Kidney (tissue), 14 donors: ENCODE measurements around the gene MVB12A. TPM values are rescaled to one million over a fixed set of nuclear protein-coding genes. Genes with fewer than 3 reads are reported as not detected.

Source experiments
- DNase-seq, 5 donors: peaks; one replicate each; pipeline ENCODE4 v3.0.0-alpha.2; 2013 to 2020
- FAIRE-seq: peaks from 2 replicates; lab custom pipeline; 2012; peaks lifted over from hg19 to GRCh38; lab: Jason Lieb, UNC
- H3K27ac ChIP-seq, 2 donors: one replicate each; pipeline ENCODE4 v1.7.0; 2013; ENCODE audit warnings: low read depth in 2 of 2, low read length in 2 of 2, inconsistent platforms in 1 of 2
- H3K27me3 ChIP-seq: one replicate; pipeline ENCODE4 v1.7.1; 2013; ENCODE audit warnings: low read length, inconsistent platforms; ENCODE audit not compliant: control insufficient read depth, insufficient read depth
- H3K36me3 ChIP-seq, 3 donors: one replicate each; pipeline versions ENCODE4 v1.7.0 to v1.7.1; 2013; ENCODE audit warnings: low read length in 3 of 3, control low read depth in 1 of 3, inconsistent platforms in 1 of 3; ENCODE audit not compliant: insufficient read depth in 3 of 3, control insufficient read depth in 2 of 3
- H3K4me1 ChIP-seq, 3 donors: one replicate each; pipeline versions ENCODE4 v1.7.0 to v1.7.1; 2013; ENCODE audit warnings: low read length in 3 of 3, inconsistent platforms in 1 of 3, low read depth in 1 of 3; ENCODE audit not compliant: control insufficient read depth in 2 of 3, insufficient read depth in 2 of 3
- H3K4me3 ChIP-seq, 3 donors: one replicate each; pipeline versions ENCODE4 v1.7.0 to v1.8.1; 2013; ENCODE audit warnings: low read length in 3 of 3, control low read depth in 1 of 3, inconsistent platforms in 1 of 3
- H3K9ac ChIP-seq, 3 donors: one replicate each; pipeline versions ENCODE4 v1.7.0 to v1.7.1; 2013; ENCODE audit warnings: low read length in 3 of 3, control low read depth in 1 of 3, inconsistent platforms in 1 of 3
- H3K9me3 ChIP-seq, 3 donors: one replicate each; pipeline versions ENCODE4 v1.7.0 to v1.7.1; 2013; ENCODE audit warnings: low read length in 3 of 3, control low read depth in 1 of 3, inconsistent platforms in 1 of 3; ENCODE audit not compliant: control insufficient read depth in 2 of 3, insufficient read depth in 1 of 3
- intact Hi-C: fragments of 100-400 bp; cut with DNase I; formaldehyde crosslinking; loops from one replicate; pipeline ENCODE4 v1.11.1; 2022
- polyA plus RNA-seq: library from polyadenylated mRNA; stranded (reverse); fragments of 350-450 nt; fragmentation: Illumina TruSeq; extraction: RNeasy Lipid Tissue Mini Kit (QIAGEN cat#74804); gene quantifications from one replicate; pipeline ENCODE4 v1.2.3, GENCODE V29; 2014; ENCODE audit warnings: low read depth, low replicate concordance; ENCODE audit not compliant: insufficient read depth
- total RNA-seq: library from RNA; stranded (reverse); fragmentation: NEBNext Ultra II Directional; extraction: Animal tissue kit (Norgen Biotek cat#: 25700); gene quantifications from one replicate; pipeline ENCODE4 v1.2.1, GENCODE V29; 2021
- TF ChIP-seq, protein P1 (sequence below): IDR thresholded peaks from 3 replicates; pipeline ENCODE4 v1.5.1; 2012; ENCODE audit warnings: mild to moderate bottlenecking, moderate library complexity, borderline replicate concordance; ENCODE audit not compliant: insufficient read depth; ENCODE audit errors: extremely low read depth
- donor health status: control.
- donor health status: control.
- donor health status: control.
- donor health status: control.
- donor health status: control.
- donor health status: DM: yes; HTN: yes; CAD: no.
- donor health status: Normal renal cell carcinoma (clear cell type).

Gene MVB12A
- total and polyA plus RNA-seq, 2 donors from 2014 or later, result 57.6 to 88.3 TPM

DNA sequence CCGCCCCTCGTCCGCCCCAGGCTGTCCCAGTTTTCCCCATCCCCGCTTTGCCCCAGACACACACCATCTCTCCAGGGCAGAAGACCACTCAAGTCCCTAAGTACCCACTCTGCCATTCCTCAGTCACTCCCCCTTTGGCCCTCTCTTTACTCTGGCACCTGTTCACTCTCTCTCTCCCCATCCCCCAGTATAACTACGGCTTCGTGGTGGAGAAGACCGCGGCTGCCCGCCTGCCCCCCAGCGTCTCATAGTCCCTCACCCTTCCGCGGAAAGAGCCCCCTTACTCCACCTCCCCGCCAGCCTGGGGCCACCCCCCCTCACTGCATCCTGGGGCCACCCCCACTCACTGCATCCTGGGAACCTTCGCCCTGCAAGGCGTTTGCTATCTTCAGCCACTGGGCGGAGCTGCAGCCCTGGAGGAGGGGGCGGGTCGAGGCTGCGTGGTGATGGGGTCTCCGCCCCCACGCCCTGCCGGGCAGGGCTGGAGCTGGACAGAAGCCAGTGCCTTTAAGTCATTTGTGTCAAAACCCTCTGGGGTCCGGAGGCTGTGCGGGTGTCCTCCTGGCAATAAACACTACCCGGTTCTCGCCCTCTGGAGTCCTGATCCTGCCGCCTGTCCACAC, 5.0 kb downstream of the MVB12A start:
- intact Hi-C loops, result no loop called here
- H3K36me3 ChIP-seq, result no peaks in the 10 kb centered on the region
- no peak overlapping the region for H3K4me3 ChIP-seq
- H3K27me3 ChIP-seq, result no peaks in the 10 kb centered on the region
- FAIRE-seq, result no peak
- TF ChIP-seq, protein P1, sequence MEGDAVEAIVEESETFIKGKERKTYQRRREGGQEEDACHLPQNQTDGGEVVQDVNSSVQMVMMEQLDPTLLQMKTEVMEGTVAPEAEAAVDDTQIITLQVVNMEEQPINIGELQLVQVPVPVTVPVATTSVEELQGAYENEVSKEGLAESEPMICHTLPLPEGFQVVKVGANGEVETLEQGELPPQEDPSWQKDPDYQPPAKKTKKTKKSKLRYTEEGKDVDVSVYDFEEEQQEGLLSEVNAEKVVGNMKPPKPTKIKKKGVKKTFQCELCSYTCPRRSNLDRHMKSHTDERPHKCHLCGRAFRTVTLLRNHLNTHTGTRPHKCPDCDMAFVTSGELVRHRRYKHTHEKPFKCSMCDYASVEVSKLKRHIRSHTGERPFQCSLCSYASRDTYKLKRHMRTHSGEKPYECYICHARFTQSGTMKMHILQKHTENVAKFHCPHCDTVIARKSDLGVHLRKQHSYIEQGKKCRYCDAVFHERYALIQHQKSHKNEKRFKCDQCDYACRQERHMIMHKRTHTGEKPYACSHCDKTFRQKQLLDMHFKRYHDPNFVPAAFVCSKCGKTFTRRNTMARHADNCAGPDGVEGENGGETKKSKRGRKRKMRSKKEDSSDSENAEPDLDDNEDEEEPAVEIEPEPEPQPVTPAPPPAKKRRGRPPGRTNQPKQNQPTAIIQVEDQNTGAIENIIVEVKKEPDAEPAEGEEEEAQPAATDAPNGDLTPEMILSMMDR, result peak; percentile 22
- H3K9me3 ChIP-seq, result no peaks in the 10 kb centered on the region
- no peak overlapping the region for H3K9ac ChIP-seq
- no peak overlapping the region for H3K27ac ChIP-seq
- peaks cover 0 to 3% (median 0%) of the 10 kb centered on the region in 3 donors for H3K4me1 ChIP-seq
- peak in 4 of 5 donors; percentile 84 to 92 (median 88) for DNase-seq

DNA sequence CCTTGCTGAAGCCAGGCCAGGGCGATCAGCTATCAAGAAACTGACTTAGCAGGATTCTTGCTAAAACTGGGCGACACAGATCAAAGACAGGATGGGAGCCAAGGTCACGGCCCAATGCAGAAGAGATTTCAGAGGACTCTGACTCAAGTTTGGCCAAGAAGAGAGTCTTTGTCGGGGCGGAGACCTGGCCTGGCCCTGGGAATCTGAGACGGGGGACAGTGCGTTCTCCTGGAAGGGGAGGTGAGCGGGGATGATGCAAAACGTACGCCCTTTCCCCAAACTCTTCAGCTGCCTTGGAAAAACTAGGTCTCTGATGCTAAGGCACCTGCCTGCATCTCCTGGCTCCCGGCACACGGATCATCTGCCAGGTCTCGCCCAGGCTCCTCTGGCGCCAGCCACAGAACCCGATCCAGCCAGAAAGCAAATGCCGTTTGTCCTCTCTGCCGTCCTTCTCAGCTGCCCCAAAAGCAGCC, 9.8 kb downstream of the MVB12A start:
- no peak overlapping the region for H3K27ac ChIP-seq
- peak in 3 of 5 donors; percentile 41 to 60 (median 53) for DNase-seq
- TF ChIP-seq, protein P1, result no peak
- H3K9ac ChIP-seq, result no peak overlapping the region
- H3K36me3 ChIP-seq, result no peaks in the 10 kb centered on the region
- no peak for FAIRE-seq
- H3K9me3 ChIP-seq, result no peaks in the 10 kb centered on the region
- intact Hi-C loops, result no loop called here
- H3K27me3 ChIP-seq, result no peaks in the 10 kb centered on the region
- H3K4me1 ChIP-seq, result no peaks in the 10 kb centered on the region
- H3K4me3 ChIP-seq, result no peak overlapping the region

DNA sequence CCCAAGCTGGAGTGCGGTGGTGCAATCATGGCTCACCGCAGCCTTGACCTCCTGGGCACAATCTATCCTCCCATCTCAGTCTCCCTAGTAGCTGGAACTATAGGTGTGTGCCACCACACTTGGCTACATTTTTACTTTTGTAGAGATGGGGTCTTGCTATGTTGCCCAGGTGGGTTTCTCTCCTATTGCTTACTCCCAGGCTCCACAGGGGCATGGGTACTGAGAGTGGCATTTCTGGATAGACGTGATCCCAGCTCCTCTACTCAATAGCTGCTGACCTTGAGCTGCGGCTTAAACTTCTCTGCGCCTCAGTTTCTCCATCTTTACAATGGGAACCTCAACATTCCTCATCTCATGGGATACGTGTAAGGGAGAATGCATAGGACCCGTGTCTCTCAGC, 11.6 kb downstream of the MVB12A start:
- TF ChIP-seq, protein P1, result no peak
- intact Hi-C loops, result no loop called here
- H3K36me3 ChIP-seq, result no peaks in the 10 kb centered on the region
- H3K27me3 ChIP-seq, result no peaks in the 10 kb centered on the region
- H3K4me3 ChIP-seq, result no peak overlapping the region
- peaks cover 0 to 3% (median 0%) of the 10 kb centered on the region in 3 donors for H3K9me3 ChIP-seq
- DNase-seq (no peak), FAIRE-seq (no peak)
- no peak overlapping the region for H3K27ac ChIP-seq
- no peaks in the 10 kb centered on the region for H3K4me1 ChIP-seq
- no peak overlapping the region for H3K9ac ChIP-seq
